GM23338 (cell line): ENCODE measurements around the gene RNF180. TPM values are rescaled to one million over a fixed set of nuclear protein-coding genes. Genes with fewer than 3 reads are reported as not detected.
"Not testable (repeated sequence)": the region's sequence is repeated elsewhere in the genome, so short reads cannot be mapped to it uniquely, and the experiment has no call there.

Experiments
- ATAC-seq: fragments of 200-7000 bp; cut with Tn5 transposase; 3 replicates; pipeline ENCODE4 v1.9.1; 2020
- DNase-seq: peaks from one replicate; pipeline ENCODE4 v3.0.0-alpha.2; 2015; ENCODE audit warnings: low spot score
- H2AFZ ChIP-seq: fragments of 200-600 bp; sonication (generic); 2 replicates; pipeline ENCODE4 v1.8.0; 2016; ENCODE audit warnings: antibody characterized with exemption, mild to moderate bottlenecking, moderate library complexity
- H3F3A ChIP-seq: fragments of 200-600 bp; sonication (generic); replicated peaks from 2 replicates; pipeline ENCODE4 v1.8.0; 2017; ENCODE audit warnings: antibody characterized with exemption, mixed run types, low read depth
- H3K27ac ChIP-seq: fragments of 200-600 bp; sonication (generic); 2 replicates; pipeline ENCODE4 v1.6.1; 2016; ENCODE audit warnings: low read depth
- H3K27me3 ChIP-seq: fragments of 200-600 bp; sonication (generic); 2 replicates; pipeline ENCODE4 v1.8.0; 2016; ENCODE audit warnings: mild to moderate bottlenecking, mixed run types, moderate library complexity; ENCODE audit not compliant: insufficient read depth
- H3K36me3 ChIP-seq: fragments of 200-600 bp; sonication (generic); 2 replicates; pipeline ENCODE4 v1.8.0; 2016; ENCODE audit warnings: mild to moderate bottlenecking; ENCODE audit not compliant: insufficient read depth
- H3K4me1 ChIP-seq: fragments of 200-600 bp; sonication (generic); 2 replicates; pipeline ENCODE4 v1.8.0; 2016; ENCODE audit warnings: mild to moderate bottlenecking, moderate library complexity; ENCODE audit not compliant: insufficient read depth
- H3K4me2 ChIP-seq: fragments of 200-600 bp; sonication (generic); 2 replicates; pipeline ENCODE4 v1.7.1; 2017; ENCODE audit warnings: mixed run types
- H3K4me3 ChIP-seq: fragments of 200-600 bp; sonication (generic); 2 replicates; pipeline ENCODE4 v1.6.1; 2016; ENCODE audit warnings: mixed run types
- H3K79me2 ChIP-seq: fragments of 200-600 bp; sonication (generic); replicated peaks from 2 replicates; pipeline ENCODE4 v1.8.0; 2017; ENCODE audit warnings: mild to moderate bottlenecking; ENCODE audit not compliant: insufficient read depth
- H3K9me2 ChIP-seq: fragments of 200-600 bp; sonication (generic); 2 replicates; pipeline ENCODE4 v1.8.0; 2017; ENCODE audit not compliant: insufficient read depth
- H4K20me1 ChIP-seq: fragments of 200-600 bp; sonication (generic); replicated peaks from 2 replicates; pipeline ENCODE4 v1.8.0; 2017; ENCODE audit warnings: mild to moderate bottlenecking; ENCODE audit not compliant: insufficient read depth
- H3K27ac Mint-ChIP-seq: 2 replicates; pipeline ENCODE4 v1.8.0; 2020; ENCODE audit warnings: inconsistent platforms, mild to moderate bottlenecking, moderate library complexity, mixed read lengths
- H3K27me3 Mint-ChIP-seq: 3 replicates; pipeline ENCODE4 v1.8.0; 2022; ENCODE audit warnings: low read depth, mild to moderate bottlenecking, moderate library complexity, mixed read lengths, inconsistent platforms; ENCODE audit not compliant: insufficient read depth, poor library complexity
- H3K36me3 Mint-ChIP-seq: 3 replicates; pipeline ENCODE4 v1.8.0; 2021; ENCODE audit warnings: low read depth, mild to moderate bottlenecking, inconsistent platforms, moderate library complexity, mixed read lengths
- H3K4me1 Mint-ChIP-seq: 3 replicates; pipeline ENCODE4 v1.8.0; 2020; ENCODE audit warnings: mild to moderate bottlenecking, inconsistent platforms, mixed read lengths
- H3K4me3 Mint-ChIP-seq: 3 replicates; pipeline ENCODE4 v1.8.0; 2021; ENCODE audit warnings: moderate library complexity, mild to moderate bottlenecking, inconsistent platforms, mixed read lengths
- H3K9me3 Mint-ChIP-seq: 3 replicates; pipeline ENCODE4 v1.8.0; 2020; ENCODE audit warnings: moderate library complexity, mild to moderate bottlenecking, inconsistent platforms, mixed read lengths
- CTCF ChIP-seq, 2 experiments: fragments of 200-600 bp in 1 of 2; sonication (generic) in 1 of 2; conservative IDR thresholded peaks; 2 replicates each; pipeline versions ENCODE4 v1.5.1 to v1.6.1; 2016 to 2017; ENCODE audit warnings: antibody characterized with exemption in 2 of 2, low read depth in 2 of 2, mild to moderate bottlenecking in 2 of 2, moderate library complexity in 1 of 2
- EZH2 ChIP-seq: fragments of 200-600 bp; sonication (generic); IDR thresholded peaks from one replicate; pipeline ENCODE4 v1.8.0; 2017; ENCODE audit warnings: antibody characterized with exemption, mild to moderate bottlenecking, low read depth; ENCODE audit not compliant: unreplicated experiment
- EZH2phosphoT487 ChIP-seq: fragments of 200-600 bp; sonication (generic); IDR thresholded peaks from one replicate; pipeline ENCODE4 v1.8.1; 2018; ENCODE audit warnings: antibody characterized with exemption; ENCODE audit not compliant: unreplicated experiment
- POLR2AphosphoS5 ChIP-seq: IDR thresholded peaks from 2 replicates; pipeline ENCODE4 v1.6.1; 2016; ENCODE audit warnings: antibody characterized with exemption, low read depth
- STAT1 ChIP-seq: IDR thresholded peaks from one replicate; pipeline ENCODE4 v1.6.1; 2016; ENCODE audit warnings: antibody characterized with exemption; ENCODE audit not compliant: unreplicated experiment
- polyA plus RNA-seq: library from polyadenylated mRNA; unstranded; fragments of >200 nt; fragmentation: Nextera tagmentation; extraction: Ambion mirVana; gene quantifications from 2 replicates; pipeline ENCODE4 v1.2.1, GENCODE V29; 2016
- total RNA-seq: library from RNA; depleted of rRNA; stranded (reverse); fragments of >200 nt; shearing (Covaris generic); gene quantifications from 2 replicates; pipeline ENCODE4 v1.2.3, GENCODE V29; 2014

RNF180 gene
- total and polyA plus RNA-seq, 2 experiments from 2014 or later: 2.0 to 4.2 TPM

DNA sequence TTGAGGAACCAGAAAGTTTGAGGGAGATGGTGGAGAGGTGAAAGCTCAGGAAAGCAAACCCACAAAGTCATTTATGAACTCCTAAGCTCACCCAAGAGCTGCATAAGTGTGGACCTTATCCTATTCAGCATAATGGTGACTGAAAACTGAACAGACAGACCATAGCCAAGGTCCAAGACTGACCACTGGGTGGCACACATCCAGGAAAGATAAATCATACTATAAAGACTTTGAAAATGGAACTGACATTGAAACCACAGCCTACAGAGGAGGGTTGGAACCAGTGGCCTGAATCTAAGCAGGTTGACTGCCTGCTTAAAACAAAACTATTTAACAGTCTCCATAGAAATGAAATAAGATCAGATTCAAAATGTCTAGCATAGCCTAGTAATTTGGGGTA lies 219.1 kb downstream of the RNF180 start:
- peak; percentile 74 for ATAC-seq

GRCh38 chr5:64397552-64397951 lies 231.9 kb downstream of the RNF180 start:
- Histone ChIP-seq H2AFZ (no peak overlapping the region), H3F3A (no peaks in the 10 kb centered on the region), H3K4me3 (no peak overlapping the region), H3K4me2 (no peak overlapping the region), H3K79me2 (no peaks in the 10 kb centered on the region), H3K4me1 (no peaks in the 10 kb centered on the region), H3K36me3 (no peaks in the 10 kb centered on the region), H3K27me3 (no peaks in the 10 kb centered on the region), H4K20me1 (no peaks in the 10 kb centered on the region), H3K27ac (no peak overlapping the region), H3K9me2 (no peaks in the 10 kb centered on the region)
- Mint-ChIP-seq H3K4me1 (no peaks in the 10 kb centered on the region), H3K27ac (no peak overlapping the region), H3K9me3 (peaks cover 7% of the 10 kb centered on the region), H3K27me3 (no peaks in the 10 kb centered on the region), H3K36me3 (no peaks in the 10 kb centered on the region), H3K4me3 (no peak overlapping the region)
- ATAC-seq: no peak
- TF ChIP-seq EZH2phosphoT487 (no peak), EZH2 (no peak), POLR2AphosphoS5 (no peak)
- DNase-seq: no peak

More for the DNA sequence above, 219.1 kb downstream of the RNF180 start:
- no peaks in the 10 kb centered on the region for H3K36me3 ChIP-seq
- H3K27ac ChIP-seq: no peak overlapping the region
- no peaks in the 10 kb centered on the region for H4K20me1 ChIP-seq
- H3K36me3 Mint-ChIP-seq: no peaks in the 10 kb centered on the region
- no peaks in the 10 kb centered on the region for H3K4me1 ChIP-seq
- H3K79me2 ChIP-seq: no peaks in the 10 kb centered on the region
- peak; percentile 50 for DNase-seq
- TF ChIP-seq CTCF (conservative IDR thresholded peaks at IDR 0.05; ENCODE audit: low read depth in 2 of 2) (peak; percentile 59 to 61), STAT1 (no peak)
- H3K27ac Mint-ChIP-seq: no peak overlapping the region
- no peaks in the 10 kb centered on the region for H3F3A ChIP-seq
- no peak overlapping the region for H3K4me3 Mint-ChIP-seq
- no peak overlapping the region for H3K4me2 ChIP-seq
- no peaks in the 10 kb centered on the region for H3K9me3 Mint-ChIP-seq
- no peaks in the 10 kb centered on the region for H3K27me3 Mint-ChIP-seq
- H3K27me3 ChIP-seq: no peaks in the 10 kb centered on the region
- H2AFZ ChIP-seq: no peak overlapping the region
- no peaks in the 10 kb centered on the region for H3K9me2 ChIP-seq
- H3K4me1 Mint-ChIP-seq: no peaks in the 10 kb centered on the region
- no peak overlapping the region for H3K4me3 ChIP-seq

- H3F3A ChIP-seq, H3K27me3 Mint-ChIP-seq, H3K36me3 ChIP-seq, H3K9me2 ChIP-seq, H3K4me3 ChIP-seq, H3K4me3 Mint-ChIP-seq, H3K27ac ChIP-seq, H3K36me3 Mint-ChIP-seq, ATAC-seq, H3K4me1 ChIP-seq, H3K27ac Mint-ChIP-seq, H2AFZ ChIP-seq, DNase-seq, H3K9me3 Mint-ChIP-seq, H3K27me3 ChIP-seq, H4K20me1 ChIP-seq, H3K4me1 Mint-ChIP-seq, H3K79me2 ChIP-seq, H3K4me2 ChIP-seq: not testable (repeated sequence)
Observed at GRCh38 chr5:64398735-64399134, 233.1 kb downstream of the RNF180 start.

DNA sequence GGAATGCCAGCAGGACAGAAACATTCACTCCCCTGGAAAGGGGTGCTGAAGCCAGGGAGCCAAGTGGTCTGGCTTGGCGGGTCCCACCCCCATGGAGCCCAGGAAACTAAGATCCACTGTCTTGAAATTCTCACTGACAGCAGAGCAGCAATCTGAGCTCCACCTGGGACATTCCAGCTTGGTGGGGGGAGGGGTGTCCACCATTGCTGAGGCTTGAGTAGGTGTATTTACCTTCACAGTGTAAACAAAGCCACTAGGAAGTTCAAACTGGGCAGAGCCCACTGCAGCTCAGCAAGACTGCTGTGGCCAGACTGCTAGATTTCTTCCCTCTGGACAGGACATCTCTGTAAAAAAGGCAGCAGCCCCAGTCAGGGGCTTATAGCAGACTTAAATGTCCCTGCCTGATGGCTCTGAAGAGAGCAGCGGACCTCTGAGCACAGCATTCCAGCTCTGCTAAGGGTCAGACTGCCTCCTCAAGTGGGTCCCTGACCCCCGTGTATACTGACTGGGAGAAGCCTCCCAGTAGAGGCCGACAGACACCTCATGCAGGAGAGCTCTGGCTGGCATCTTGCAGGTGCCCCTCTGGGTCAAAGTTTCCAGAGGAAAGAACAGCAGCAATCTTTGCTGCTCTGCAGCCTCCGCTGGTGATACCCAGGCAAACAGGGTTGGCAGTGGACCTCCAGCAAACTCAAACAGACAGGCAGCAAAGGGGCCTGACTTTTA lies 241.6 kb downstream of the RNF180 start:
- DNase-seq: peak; percentile 60
- H3K4me3 ChIP-seq, H3K27me3 ChIP-seq, H3K27ac ChIP-seq, H3K27me3 Mint-ChIP-seq, H3F3A ChIP-seq, H3K4me2 ChIP-seq, H3K27ac Mint-ChIP-seq, H3K4me3 Mint-ChIP-seq, H4K20me1 ChIP-seq, H3K9me3 Mint-ChIP-seq, H3K36me3 ChIP-seq, H3K4me1 ChIP-seq, H3K9me2 ChIP-seq, H3K79me2 ChIP-seq, H3K36me3 Mint-ChIP-seq: not testable (repeated sequence)
- peak overlapping the region; percentile 58; the same call in 1 of the 2 replicates for H2AFZ ChIP-seq
- peaks cover 11% of the 10 kb centered on the region for H3K4me1 Mint-ChIP-seq
- ATAC-seq: peak; percentile 72
